PC-3 (cell line): ENCODE data around the gene FAXC. TPM values are rescaled to one million over a fixed set of nuclear protein-coding genes. Genes with fewer than 3 reads are reported as not detected.
"Not testable (repeated sequence)": the region's sequence is repeated elsewhere in the genome, so short reads cannot be mapped to it uniquely, and the experiment has no call there.

Experiments used
- ATAC-seq: fragments of 200-7000 bp; cut with Tn5 transposase; 2 replicates; pipeline ENCODE4 v1.9.1; 2020; ENCODE audit warnings: mild to moderate bottlenecking, moderate library complexity
- BruUV-seq: library from RNA; stranded (reverse); fragments of 400-500 nt; replicated peaks from 2 replicates; lab custom pipeline; 2021; lab: Mats Ljungman, UMichigan
- CTCF ChIA-PET: fragments of 300-600 bp; sonication (Branson Sonifier 250); formaldehyde crosslinking; loops from one replicate; lab custom pipeline; 2022; ENCODE audit warnings: antibody characterized with exemption; lab: Charles Lee
- POLR2A ChIA-PET: fragments of 300-600 bp; sonication (Branson Sonifier 250); formaldehyde crosslinking; loops from one replicate; lab custom pipeline; 2022; ENCODE audit warnings: antibody characterized with exemption; ENCODE audit not compliant: unreplicated experiment; lab: Charles Lee
- DNase-seq: peaks from one replicate; pipeline ENCODE4 v3.0.0-alpha.2; 2015
- H2AFZ ChIP-seq: fragments of 300-600 bp; sonication (generic); 2 replicates; pipeline ENCODE4 v1.6.0; 2016; ENCODE audit warnings: antibody characterized with exemption, low read length
- H3F3A ChIP-seq: fragments of 300-600 bp; sonication (generic); one replicate; pipeline ENCODE4 v1.6.0; 2017; ENCODE audit warnings: antibody characterized with exemption, low read length, control low read depth, mild to moderate bottlenecking; ENCODE audit not compliant: unreplicated experiment
- H3K27ac ChIP-seq: fragments of 300-600 bp; sonication (generic); 2 replicates; pipeline ENCODE4 v1.5.1; 2016; ENCODE audit warnings: mild to moderate bottlenecking, low read length
- H3K27me3 ChIP-seq: fragments of 300-600 bp; sonication (generic); 2 replicates; pipeline ENCODE4 v1.6.1; 2016; ENCODE audit warnings: low read length, mixed read lengths
- H3K36me3 ChIP-seq: fragments of 300-600 bp; sonication (generic); 2 replicates; pipeline ENCODE4 v1.6.1; 2016; ENCODE audit warnings: low read depth, mixed run types, low read length, mixed read lengths
- H3K4me1 ChIP-seq: fragments of 300-600 bp; sonication (generic); 2 replicates; pipeline ENCODE4 v1.5.1; 2016; ENCODE audit warnings: low read length; ENCODE audit not compliant: insufficient read depth
- H3K4me2 ChIP-seq: fragments of 300-600 bp; sonication (generic); 2 replicates; pipeline ENCODE4 v1.6.0; 2016; ENCODE audit warnings: low read length
- H3K4me3 ChIP-seq: fragments of 300-600 bp; sonication (generic); 2 replicates; pipeline ENCODE4 v1.5.1; 2016; ENCODE audit warnings: mild to moderate bottlenecking, low read length, mixed read lengths
- H3K79me2 ChIP-seq: fragments of 300-600 bp; sonication (generic); 2 replicates; pipeline ENCODE4 v1.6.1; 2017; ENCODE audit warnings: low read length, mixed read lengths
- H3K9ac ChIP-seq: fragments of 300-600 bp; sonication (generic); 2 replicates; pipeline ENCODE4 v1.6.0; 2016; ENCODE audit warnings: mild to moderate bottlenecking, low read length
- H3K9me2 ChIP-seq: fragments of 300-600 bp; sonication (generic); replicated peaks from 2 replicates; pipeline ENCODE4 v1.6.1; 2016; ENCODE audit warnings: mixed run types, low read length, mixed read lengths
- H3K9me3 ChIP-seq: fragments of 300-600 bp; sonication (generic); 2 replicates; pipeline ENCODE4 v1.6.1; 2016; ENCODE audit warnings: low read length, mixed read lengths
- H4K20me1 ChIP-seq: fragments of 300-600 bp; sonication (generic); 2 replicates; pipeline ENCODE4 v1.6.1; 2016; ENCODE audit warnings: low read length, mixed read lengths
- CTCF ChIP-seq: fragments of 300-600 bp; sonication (generic); conservative IDR thresholded peaks from 2 replicates; pipeline ENCODE4 v1.5.1; 2017; ENCODE audit warnings: antibody characterized with exemption, low read depth, mild to moderate bottlenecking, low read length
- EZH2 ChIP-seq: fragments of 300-600 bp; sonication (generic); IDR thresholded peaks from one replicate; pipeline ENCODE4 v1.6.1; 2017; ENCODE audit warnings: antibody characterized with exemption, mild to moderate bottlenecking, low read length; ENCODE audit not compliant: unreplicated experiment
- EZH2phosphoT487 ChIP-seq: fragments of 300-600 bp; sonication (generic); IDR thresholded peaks from 2 replicates; pipeline ENCODE4 v1.6.1; 2018; ENCODE audit warnings: mild to moderate bottlenecking, antibody characterized with exemption, low read length, borderline replicate concordance
- intact Hi-C: fragments of 100-400 bp; cut with micrococcal nuclease; formaldehyde crosslinking; loops from 2 replicates; pipeline ENCODE4 v1.9.0; 2023
- total RNA-seq: library from RNA; depleted of rRNA; stranded (reverse); fragments of >200 nt; gene quantifications from 2 replicates; pipeline ENCODE4 v1.2.3, GENCODE V29; 2014

FAXC gene
- total RNA-seq, 1 experiment from 2014 or later: 3.9 TPM

- Histone ChIP-seq H3K27ac (no peak overlapping the region), H3K4me2 (no peak overlapping the region), H3K9me2 (no peaks in the 10 kb centered on the region), H4K20me1 (no peaks in the 10 kb centered on the region), H3K4me3 (no peak overlapping the region), H3K9ac (no peak overlapping the region), H3K9me3 (no peaks in the 10 kb centered on the region), H3K36me3 (no peaks in the 10 kb centered on the region), H3K27me3 (no peaks in the 10 kb centered on the region), H3K79me2 (no peaks in the 10 kb centered on the region), H3F3A (no peaks in the 10 kb centered on the region), H2AFZ (no peak overlapping the region), H3K4me1 (no peaks in the 10 kb centered on the region)
- ChIA-PET CTCF (no interaction called here), POLR2A (no interaction called here)
- DNase-seq (no peak), ATAC-seq (no peak)
- no TSS peak for BruUV-seq
- TF ChIP-seq EZH2 (no peak), EZH2phosphoT487 (no peak), CTCF (no peak)
- intact Hi-C loops: no loop called here
These were observed 78.6 kb downstream of the FAXC start for GRCh38 chr6:99270826-99271225.

DNA sequence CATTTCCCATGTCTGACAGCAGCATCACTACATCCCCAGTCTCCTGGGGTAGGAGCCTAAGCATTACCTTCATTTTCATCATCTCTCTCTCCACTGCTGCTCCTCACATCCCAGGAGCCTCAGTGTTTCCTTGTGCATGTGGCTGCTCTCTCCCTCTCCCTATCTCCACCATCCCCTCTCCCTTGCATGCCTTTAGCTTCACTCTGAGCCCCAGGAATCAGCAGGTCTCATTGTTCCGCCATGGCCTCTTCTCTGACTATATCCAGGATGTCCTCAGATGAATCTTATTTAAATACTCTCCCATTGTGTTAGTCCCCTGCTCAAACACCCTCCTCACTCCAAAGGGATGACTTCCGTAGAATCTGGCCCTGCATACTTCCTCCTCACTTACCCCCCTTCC is 79.4 kb downstream of the FAXC start:
- no peak overlapping the region for H2AFZ ChIP-seq
- ChIA-PET POLR2A (no interaction called here), CTCF (no interaction called here)
- no peak overlapping the region for H3K9ac ChIP-seq
- no peak overlapping the region for H3K4me3 ChIP-seq
- TF ChIP-seq EZH2phosphoT487 (no peak), EZH2 (no peak), CTCF (no peak)
- no peaks in the 10 kb centered on the region for H3K9me3 ChIP-seq
- intact Hi-C loops: no loop called here
- no peaks in the 10 kb centered on the region for H3K27me3 ChIP-seq
- no peak overlapping the region for H3K27ac ChIP-seq
- H4K20me1 ChIP-seq: no peaks in the 10 kb centered on the region
- no TSS peak for BruUV-seq
- ATAC-seq (no peak), DNase-seq (no peak)
- no peaks in the 10 kb centered on the region for H3K4me1 ChIP-seq
- no peaks in the 10 kb centered on the region for H3F3A ChIP-seq
- no peaks in the 10 kb centered on the region for H3K36me3 ChIP-seq
- H3K9me2 ChIP-seq: no peaks in the 10 kb centered on the region
- H3K79me2 ChIP-seq: no peaks in the 10 kb centered on the region
- H3K4me2 ChIP-seq: no peak overlapping the region

- Histone ChIP-seq H3K27me3 (no peaks in the 10 kb centered on the region), H3K9me2 (no peaks in the 10 kb centered on the region), H3K4me1 (no peaks in the 10 kb centered on the region), H3K4me2 (no peak overlapping the region), H3K36me3 (no peaks in the 10 kb centered on the region), H3K79me2 (no peaks in the 10 kb centered on the region), H3K27ac (no peak overlapping the region), H4K20me1 (no peaks in the 10 kb centered on the region), H3K9me3 (no peaks in the 10 kb centered on the region), H2AFZ (no peak overlapping the region), H3K9ac (no peak overlapping the region), H3K4me3 (no peak overlapping the region), H3F3A (no peaks in the 10 kb centered on the region)
- ATAC-seq (no peak), DNase-seq (no peak)
- BruUV-seq: no TSS peak
- ChIA-PET POLR2A (no interaction called here), CTCF (no interaction called here)
- intact Hi-C loops: no loop called here
- TF ChIP-seq EZH2 (no peak), EZH2phosphoT487 (no peak), CTCF (no peak)
These were observed 80.3 kb downstream of the FAXC start for GRCh38 chr6:99269207-99269606.

DNA sequence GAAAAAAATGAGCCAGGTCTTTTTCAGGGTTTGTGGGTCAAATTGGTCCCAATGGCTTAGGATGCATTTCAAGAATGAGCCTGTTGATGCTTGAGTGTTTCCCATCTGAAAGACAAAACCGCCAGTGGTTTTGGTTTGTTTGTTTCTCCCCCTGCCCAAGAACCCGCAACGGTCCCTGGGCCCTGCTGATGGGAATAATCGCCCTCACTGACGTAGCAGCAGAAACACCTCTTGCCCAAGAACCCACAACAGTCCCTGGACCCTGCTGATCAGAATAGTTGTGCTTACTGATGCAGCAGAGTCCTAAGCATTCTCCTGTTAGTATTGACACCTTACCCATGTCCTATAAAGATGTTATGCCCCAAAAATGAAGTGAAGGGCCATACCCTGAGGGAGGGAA is 82.5 kb downstream of the FAXC start:
- H3K9me2 ChIP-seq, H3K27me3 ChIP-seq, CTCF ChIA-PET, intact Hi-C loops, H3F3A ChIP-seq, H3K36me3 ChIP-seq, H2AFZ ChIP-seq, BruUV-seq, DNase-seq, H3K4me3 ChIP-seq, H3K9ac ChIP-seq, H3K4me2 ChIP-seq, H3K9me3 ChIP-seq, H3K79me2 ChIP-seq, H4K20me1 ChIP-seq, H3K4me1 ChIP-seq, ATAC-seq, H3K27ac ChIP-seq, POLR2A ChIA-PET: not testable (repeated sequence)
